Psoas muscle (tissue), 8 donors: ENCODE measurements around the gene ABL2. TPM values are rescaled to one million over a fixed set of nuclear protein-coding genes. Genes with fewer than 3 reads are reported as not detected.

Experiments
- ATAC-seq, 4 donors: fragments of 200-7000 bp; cut with Tn5 transposase; one replicate each; pipeline ENCODE4 v1.9.1; 2020; ENCODE audit warnings: moderate library complexity in 3 of 4, mild to moderate bottlenecking in 2 of 4
- DNase-seq, 2 donors: peaks; one replicate each; pipeline ENCODE4 v3.0.0-alpha.2; 2020
- H3K27ac ChIP-seq: fragments of 200-600 bp; one replicate; pipeline ENCODE4 v1.8.0; 2022
- H3K27me3 ChIP-seq, 3 donors: fragments of 200-600 bp in 1 of 3; one replicate each; pipeline versions ENCODE4 v1.6.1 to v1.8.0; 2013 to 2022; ENCODE audit warnings: low read length in 2 of 3, mild to moderate bottlenecking in 2 of 3, moderate library complexity in 1 of 3; ENCODE audit not compliant: insufficient read depth in 3 of 3
- H3K36me3 ChIP-seq, 2 donors: fragments of 200-600 bp in 1 of 2; one replicate each; pipeline versions ENCODE4 v1.6.1 to v1.8.0; 2013 to 2022; ENCODE audit warnings: low read depth in 1 of 2, mild to moderate bottlenecking in 1 of 2, moderate library complexity in 1 of 2; ENCODE audit not compliant: insufficient read depth in 1 of 2
- H3K4me1 ChIP-seq: fragments of 200-600 bp; one replicate; pipeline ENCODE4 v1.8.0; 2022
- H3K4me3 ChIP-seq: fragments of 200-600 bp; one replicate; pipeline ENCODE4 v1.8.0; 2022; ENCODE audit warnings: mild to moderate bottlenecking
- H3K9me3 ChIP-seq: fragments of 200-600 bp; one replicate; pipeline ENCODE4 v1.8.0; 2022
- WGBS, 3 donors: extraction: QIAGEN DNeasy Blood & Tissue Kit; methylation state at CpG; one replicate each; pipeline versions ENCODE4 v1.1.6 to v1.1.7; 2013; 5-methylcytosine and 5-hydroxymethylcytosine counted together
- intact Hi-C, 2 donors: fragments of 100-400 bp; cut with DNase I; formaldehyde crosslinking; loops; one replicate each; pipeline versions ENCODE4 v1.11.0 to v1.14.2; 2022
- polyA plus RNA-seq, 3 donors: library from polyadenylated mRNA; stranded (reverse); fragments of 200-250 nt; gene quantifications; one replicate each; pipeline ENCODE4 v1.2.3, GENCODE V29; 2013
- total RNA-seq, 4 donors: library from RNA; stranded (reverse); fragmentation: NEBNext Ultra II Directional in 2 of 4; extraction: Animal tissue kit (Norgen Biotek cat#: 25700) in 2 of 4; gene quantifications; one replicate each; pipeline versions ENCODE4 v1.2.1 to v1.2.4, GENCODE V29; 2021 to 2023
- TF ChIP-seq, protein P1 (sequence below): fragments of 200-600 bp; IDR thresholded peaks from one replicate; pipeline ENCODE4 v1.8.0; 2022; ENCODE audit warnings: antibody characterized with exemption
- donor health status: healthy with polysubstance abuse.
- donor health status: DM: no; HTN: no; CAD: no; lungs with moderate emphysema.
- donor health status: Bipolar disorder and iron deficiency.
- donor health status: healthy.
- donor health status: DM: yes; HTN: yes; CAD: no.
- donor health status: DM: no; HTN: no; CAD: no.
- donor health status: DM: no; HTN: no; CAD: no.
- donor health status: DM: yes; HTN: yes; CAD: no.

Gene ABL2
- total and polyA plus RNA-seq, 7 donors: 1.4 to 11.7 (median 8.6) TPM

DNA sequence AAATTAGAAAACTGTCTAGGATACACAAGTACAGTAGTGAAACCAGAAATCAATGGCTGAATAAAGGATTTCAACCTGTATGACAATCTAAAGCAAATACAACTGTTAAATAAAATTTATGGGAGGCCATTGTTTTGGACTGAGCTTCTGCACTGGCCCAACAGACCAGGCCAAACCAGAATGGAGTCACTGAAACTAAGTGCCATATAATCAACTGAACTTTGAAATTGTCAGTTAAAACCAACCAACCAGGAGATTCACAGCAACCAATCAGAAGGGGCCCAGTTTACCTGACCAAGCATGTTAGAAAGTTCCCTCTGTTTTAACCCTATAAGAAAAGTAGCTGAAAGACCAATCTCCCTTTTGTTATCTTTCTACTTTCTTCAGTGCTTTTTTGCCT lies 33.6 kb upstream of the ABL2 start:
- Histone ChIP-seq H3K27ac (no peak overlapping the region), H3K36me3 (no peaks in the 10 kb centered on the region), H3K4me3 (no peak overlapping the region), H3K4me1 (no peaks in the 10 kb centered on the region), H3K27me3 (no peaks in the 10 kb centered on the region), H3K9me3 (no peaks in the 10 kb centered on the region)
- ATAC-seq (no peak), DNase-seq (no peak)
- TF ChIP-seq, protein P1, sequence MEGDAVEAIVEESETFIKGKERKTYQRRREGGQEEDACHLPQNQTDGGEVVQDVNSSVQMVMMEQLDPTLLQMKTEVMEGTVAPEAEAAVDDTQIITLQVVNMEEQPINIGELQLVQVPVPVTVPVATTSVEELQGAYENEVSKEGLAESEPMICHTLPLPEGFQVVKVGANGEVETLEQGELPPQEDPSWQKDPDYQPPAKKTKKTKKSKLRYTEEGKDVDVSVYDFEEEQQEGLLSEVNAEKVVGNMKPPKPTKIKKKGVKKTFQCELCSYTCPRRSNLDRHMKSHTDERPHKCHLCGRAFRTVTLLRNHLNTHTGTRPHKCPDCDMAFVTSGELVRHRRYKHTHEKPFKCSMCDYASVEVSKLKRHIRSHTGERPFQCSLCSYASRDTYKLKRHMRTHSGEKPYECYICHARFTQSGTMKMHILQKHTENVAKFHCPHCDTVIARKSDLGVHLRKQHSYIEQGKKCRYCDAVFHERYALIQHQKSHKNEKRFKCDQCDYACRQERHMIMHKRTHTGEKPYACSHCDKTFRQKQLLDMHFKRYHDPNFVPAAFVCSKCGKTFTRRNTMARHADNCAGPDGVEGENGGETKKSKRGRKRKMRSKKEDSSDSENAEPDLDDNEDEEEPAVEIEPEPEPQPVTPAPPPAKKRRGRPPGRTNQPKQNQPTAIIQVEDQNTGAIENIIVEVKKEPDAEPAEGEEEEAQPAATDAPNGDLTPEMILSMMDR: no peak
- intact Hi-C loops: no loop called here

DNA sequence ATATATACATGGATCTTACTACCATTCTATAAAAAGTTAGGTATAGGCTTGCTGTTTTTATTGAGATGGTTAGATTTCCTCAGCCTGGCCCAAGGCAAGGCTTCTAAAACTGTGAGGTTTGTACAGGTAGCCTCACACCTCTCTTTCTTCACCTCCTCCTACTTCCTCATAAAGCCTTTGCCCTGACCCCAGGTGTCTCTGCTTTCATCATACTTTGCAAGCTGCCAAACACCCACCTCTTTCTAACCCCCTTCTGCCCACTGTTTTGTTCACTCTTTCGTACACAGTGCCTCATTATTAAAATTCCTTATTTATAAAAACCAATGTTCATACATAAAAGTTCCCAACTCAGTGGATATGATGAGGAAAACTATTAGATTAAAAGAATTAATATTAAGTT lies 32.7 kb upstream of the ABL2 start:
- H3K9me3 ChIP-seq: no peaks in the 10 kb centered on the region
- 92 to 100% (median 94%) methylated on average over 1 of the region's 1 CpG for WGBS, 3 donors
- intact Hi-C loops: no loop called here
- no peaks in the 10 kb centered on the region for H3K27me3 ChIP-seq
- no peak overlapping the region for H3K27ac ChIP-seq
- no peak overlapping the region for H3K4me3 ChIP-seq
- H3K4me1 ChIP-seq: no peaks in the 10 kb centered on the region
- DNase-seq: no peak
- TF ChIP-seq, protein P1: no peak
- H3K36me3 ChIP-seq: no peaks in the 10 kb centered on the region
- no peak for ATAC-seq

DNA sequence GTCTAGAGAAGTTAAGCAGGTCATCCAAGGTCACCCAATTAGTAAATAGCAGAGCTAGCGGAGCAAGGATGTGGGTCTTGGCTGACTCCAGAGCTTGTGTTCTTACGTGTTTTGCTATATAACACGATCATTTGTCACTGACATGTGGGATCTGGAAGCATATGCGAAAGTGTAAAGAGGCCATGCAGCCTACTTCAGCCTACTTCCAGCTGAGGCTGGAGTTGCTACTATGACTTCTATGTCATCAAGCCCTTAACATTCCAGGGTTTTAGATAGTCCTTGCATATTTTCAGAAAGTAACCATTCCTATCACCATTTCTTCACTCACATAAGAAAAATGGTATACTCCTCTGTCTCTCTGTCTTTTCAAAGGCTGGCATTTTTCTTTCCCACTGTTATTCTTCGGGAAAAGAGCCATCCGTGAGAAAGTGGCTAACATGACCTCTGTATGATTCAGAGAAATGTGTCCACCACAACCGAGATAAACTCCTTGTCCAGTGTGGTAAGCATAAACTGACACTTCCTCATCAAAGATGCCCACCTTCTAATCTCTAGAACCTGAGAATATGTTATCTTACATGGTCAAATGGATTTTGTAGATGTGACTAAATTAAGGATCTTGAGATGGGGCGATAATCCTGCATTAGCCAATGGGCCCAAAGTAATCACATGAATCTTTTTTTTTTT lies 24.0 kb upstream of the ABL2 start:
- H3K4me1 ChIP-seq: no peaks in the 10 kb centered on the region
- H3K36me3 ChIP-seq: no peaks in the 10 kb centered on the region
- no peak for ATAC-seq
- TF ChIP-seq, protein P1: no peak
- no peaks in the 10 kb centered on the region for H3K27me3 ChIP-seq
- no peak overlapping the region for H3K4me3 ChIP-seq
- DNase-seq: no peak
- no peak overlapping the region for H3K27ac ChIP-seq
- intact Hi-C loops: loop anchor here (5.0 kb wide), 1 partner anchor 119 kb away; no protein-coding TSS in a partner anchor
- H3K9me3 ChIP-seq: no peaks in the 10 kb centered on the region
- 71 to 84% (median 77%) methylated on average over 8 of the region's 8 CpGs for WGBS, 3 donors

DNA sequence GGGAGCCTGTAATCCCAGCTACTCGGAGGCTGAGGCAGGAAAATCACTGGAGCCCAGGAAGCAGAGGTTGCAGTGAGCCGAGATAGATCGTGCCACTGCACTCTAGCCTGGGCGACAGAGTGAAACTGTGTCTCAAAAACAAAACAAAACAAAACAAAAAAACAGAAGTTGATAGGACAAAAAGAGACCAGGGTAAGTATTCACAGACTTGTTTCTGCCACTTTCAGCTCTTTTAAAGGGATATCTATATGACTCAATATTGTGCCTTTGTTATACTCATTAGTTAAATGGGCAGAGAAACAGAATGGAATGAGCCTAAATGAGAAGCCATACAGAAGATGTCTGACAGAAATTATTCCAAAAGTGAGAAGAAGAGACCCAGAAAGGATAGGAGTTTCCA lies 23.1 kb upstream of the ABL2 start:
- intact Hi-C loops: loop anchor here (5.0 kb wide), 1 partner anchor 120 kb away; no protein-coding TSS in a partner anchor
- Histone ChIP-seq H3K27ac (no peak overlapping the region), H3K4me3 (no peak overlapping the region), H3K36me3 (no peaks in the 10 kb centered on the region), H3K27me3 (no peaks in the 10 kb centered on the region), H3K4me1 (no peaks in the 10 kb centered on the region), H3K9me3 (no peaks in the 10 kb centered on the region)
- no peak for DNase-seq
- TF ChIP-seq, protein P1: no peak
- no peak for ATAC-seq
- WGBS, 3 donors: 85 to 96% (median 86%) methylated on average over 4 of the region's 4 CpGs

DNA sequence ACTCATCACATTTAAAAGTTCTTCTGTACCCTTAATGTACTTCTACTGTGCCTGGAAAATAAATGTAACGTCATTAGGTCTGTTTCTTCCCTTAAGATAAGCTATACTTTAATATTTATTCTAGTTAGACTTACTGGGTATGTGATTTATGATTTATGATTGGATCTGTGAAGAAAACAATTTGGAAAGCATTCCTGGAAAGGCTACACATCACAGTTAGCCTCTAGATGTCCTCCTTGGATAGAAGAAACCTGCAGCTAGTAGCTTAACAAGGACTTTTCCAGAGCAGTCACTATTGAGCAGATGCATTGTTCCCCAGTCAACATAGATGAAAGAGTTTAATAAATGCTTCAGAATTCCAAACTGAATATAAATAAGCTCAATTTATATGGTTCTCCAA lies 22.2 kb upstream of the ABL2 start:
- ATAC-seq: peak in 2 of 4 donors; percentile 59 to 70
- intact Hi-C loops: loop anchor here (5.0 kb wide), 1 partner anchor 121 kb away; no protein-coding TSS in a partner anchor
- Histone ChIP-seq H3K9me3 (no peaks in the 10 kb centered on the region), H3K27me3 (no peaks in the 10 kb centered on the region), H3K36me3 (no peaks in the 10 kb centered on the region), H3K4me1 (no peaks in the 10 kb centered on the region), H3K4me3 (no peak overlapping the region), H3K27ac (no peak overlapping the region)
- TF ChIP-seq, protein P1: peak; percentile 27
- 0 to 62% (median 38%) methylated on average over 1 of the region's 1 CpG for WGBS, 3 donors
- no peak for DNase-seq
